Astrocyte (in vitro differentiated cells and primary cell): ENCODE results near the gene CDX4. TPM values are rescaled to one million over a fixed set of nuclear protein-coding genes. Genes with fewer than 3 reads are reported as not detected.

Experiments used
- total RNA-seq: library from RNA; stranded (reverse); gene quantifications from 2 replicates; pipeline ENCODE4 v1.2.1, GENCODE V29; 2021

Gene CDX4
- total RNA-seq, 1 donor from 2014 or later = not detected

Other genes starting within 250 kb of the CDX4 start
- 7.2 and 8.3 TPM in 2 replicates for gene NAP1L2, start 232.2 kb upstream of the CDX4 start, total RNA-seq
- 9.5 and 11.9 TPM in 2 replicates for gene CHIC1, start 116.1 kb downstream of the CDX4 start, total RNA-seq